22Rv1 (cell line): ENCODE data around the gene TP53BP2.

Source experiments
- CTCF ChIP-seq: fragments of 450-650 bp; IDR thresholded peaks from 2 replicates; pipeline ENCODE4 v1.5.1; 2017; ENCODE audit warnings: mild to moderate bottlenecking
- ZFX ChIP-seq: fragments of 450-650 bp; IDR thresholded peaks from 2 replicates; pipeline ENCODE4 v1.6.1; 2017; ENCODE audit warnings: antibody characterized with exemption, borderline replicate concordance

GRCh38 chr1:223774134-223774814, 71.5 kb downstream of the TP53BP2 start:
- no peak for TF ChIP-seq CTCF
- no peak for TF ChIP-seq ZFX
